Left ventricle myocardium superior (tissue), 1 donor: ENCODE measurements around the gene SLC10A2. TPM values are rescaled to one million over a fixed set of nuclear protein-coding genes. Genes with fewer than 3 reads are reported as not detected.

ENCODE experiments used
- ATAC-seq: fragments of 200-7000 bp; cut with Tn5 transposase; one replicate; pipeline ENCODE4 v1.9.1; 2020; ENCODE audit warnings: mild to moderate bottlenecking, moderate library complexity
- DNase-seq: peaks from one replicate; pipeline ENCODE4 v3.0.0-alpha.2; 2020
- intact Hi-C: fragments of 100-400 bp; cut with micrococcal nuclease; formaldehyde crosslinking; loops from one replicate; pipeline ENCODE4 v1.11.0; 2022
- total RNA-seq: library from RNA; stranded (reverse); fragmentation: NEBNext Ultra II Directional; extraction: Animal tissue kit (Norgen Biotek cat#: 25700); gene quantifications from one replicate; pipeline ENCODE4 v1.2.1, GENCODE V29; 2021
- donor health status: DM: no; HTN: yes; CAD: no; lungs with severe emphysema.

SLC10A2 gene
- total RNA-seq, 1 donor from 2014 or later = not detected

DNA sequence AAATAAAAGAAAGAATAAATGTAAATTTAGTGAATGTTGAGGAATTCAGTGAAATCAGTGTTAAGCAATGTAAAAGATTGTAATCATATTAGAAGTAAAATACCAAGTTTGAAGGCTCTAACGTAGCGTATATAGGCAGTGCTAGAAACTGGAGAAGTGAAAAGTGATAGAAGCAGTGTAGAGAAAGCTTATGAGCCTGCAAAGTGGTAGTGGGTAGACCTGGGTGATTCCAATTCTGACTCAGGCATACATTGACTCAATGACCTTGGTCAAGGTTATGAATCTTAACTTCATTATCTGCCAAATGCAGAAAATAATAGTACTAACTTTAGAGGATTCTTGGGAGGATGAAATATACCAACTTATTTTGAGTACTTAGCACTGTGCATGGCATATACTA is 4.1 kb downstream of the SLC10A2 start:
- ATAC-seq = no peak
- no peak for DNase-seq
- intact Hi-C loops = no loop called here

DNA sequence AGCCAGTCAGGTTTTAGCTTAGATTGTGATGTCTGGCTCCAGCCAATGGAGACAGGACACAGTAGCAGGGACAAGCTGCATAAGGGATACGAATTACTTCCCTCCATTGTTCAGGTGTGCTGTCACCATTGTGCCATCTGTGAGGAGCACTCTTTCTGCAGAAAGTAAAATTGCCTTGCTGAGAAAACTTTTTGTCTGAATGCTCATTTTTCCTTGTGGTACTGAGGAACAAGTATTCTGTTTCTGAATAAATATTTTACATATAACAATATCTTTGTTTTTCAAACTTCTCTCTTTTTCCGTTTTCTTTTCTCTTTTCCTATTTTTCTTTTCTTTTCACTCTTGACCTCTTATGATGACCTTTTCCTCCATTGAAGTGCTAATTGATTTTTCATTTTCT is 10.2 kb downstream of the SLC10A2 start:
- DNase-seq (no peak), ATAC-seq (no peak)
- intact Hi-C loops = no loop called here

DNA sequence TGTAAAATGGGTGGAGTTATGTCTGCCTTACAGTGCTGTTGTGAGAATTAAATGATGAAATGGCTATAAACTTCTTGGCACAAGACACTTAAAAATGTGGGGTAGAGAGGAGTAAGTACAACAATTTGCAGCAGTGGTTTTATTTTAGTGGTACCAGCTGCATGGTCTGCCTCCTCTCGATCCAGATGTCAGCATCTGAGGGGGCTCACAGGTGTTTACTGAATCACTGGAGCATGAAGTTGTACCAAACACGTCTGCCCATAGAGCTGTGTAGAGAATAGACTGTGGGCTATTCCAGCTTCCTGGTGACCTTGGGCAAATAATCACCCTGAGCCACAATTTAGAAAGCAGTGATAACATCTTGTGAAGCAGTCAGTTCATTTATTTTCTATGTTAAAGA is 11.1 kb downstream of the SLC10A2 start:
- intact Hi-C loops = no loop called here
- DNase-seq (no peak), ATAC-seq (no peak)

DNA sequence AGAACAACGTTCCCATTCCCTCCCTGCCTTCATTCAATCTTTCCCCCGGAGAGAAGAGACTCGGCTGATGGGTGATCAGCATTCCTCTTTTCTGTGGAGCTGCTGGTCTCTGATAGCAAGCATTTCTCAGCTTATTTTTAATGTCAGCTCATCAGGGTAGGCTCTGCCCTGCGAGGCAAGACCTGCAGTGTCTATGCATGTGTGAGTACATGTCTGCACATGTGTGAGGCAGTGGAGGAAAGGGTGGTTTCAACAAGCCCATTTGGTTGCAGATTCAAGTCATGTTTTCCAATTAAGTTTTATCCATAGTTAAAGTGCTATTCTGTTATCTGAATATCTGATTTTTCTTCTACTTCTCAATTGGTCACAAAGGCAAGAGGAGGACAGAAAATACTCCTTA is 19.5 kb downstream of the SLC10A2 start:
- no peak for ATAC-seq
- DNase-seq = no peak
- intact Hi-C loops = no loop called here

DNA sequence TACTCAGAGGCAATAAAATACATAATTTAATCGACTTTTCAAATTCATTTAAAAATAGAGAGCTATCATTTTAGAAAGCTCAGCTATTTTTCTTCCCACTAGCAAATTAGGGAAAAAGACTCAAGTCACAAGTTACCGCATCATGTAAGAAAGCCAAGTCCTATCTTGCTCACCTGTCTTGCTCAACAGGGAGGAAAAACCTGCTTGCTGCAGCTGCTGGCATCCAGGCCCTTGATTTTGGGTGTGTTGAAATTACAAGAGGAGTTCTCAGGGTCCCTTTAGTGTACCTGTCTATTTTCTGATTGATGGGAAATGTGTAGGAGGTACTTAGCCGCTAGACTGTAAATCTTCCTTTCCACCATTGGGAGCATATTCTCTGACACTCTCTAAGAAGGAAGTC is 22.2 kb downstream of the SLC10A2 start:
- no peak for DNase-seq
- ATAC-seq = no peak
- intact Hi-C loops = no loop called here

DNA sequence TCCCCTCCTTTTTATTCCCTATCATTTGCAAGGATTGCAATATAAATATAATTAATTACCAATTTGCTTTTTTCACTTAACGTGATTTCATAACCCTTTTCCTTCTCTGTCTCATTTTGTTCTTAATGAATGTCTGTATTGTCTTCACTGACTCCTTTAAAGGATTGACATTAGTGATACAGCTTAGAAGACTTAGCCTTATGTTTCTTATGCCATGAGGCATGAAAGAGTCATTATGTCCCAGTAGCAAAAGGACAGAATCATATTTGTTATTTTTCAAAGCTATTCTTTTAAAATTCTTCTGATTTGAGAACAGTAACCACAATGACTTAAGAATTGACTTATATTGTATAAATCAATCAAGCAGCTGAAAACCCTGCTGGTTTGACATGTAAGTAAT is 26.2 kb downstream of the SLC10A2 start:
- ATAC-seq (no peak), DNase-seq (no peak)
- intact Hi-C loops = no loop called here

DNA sequence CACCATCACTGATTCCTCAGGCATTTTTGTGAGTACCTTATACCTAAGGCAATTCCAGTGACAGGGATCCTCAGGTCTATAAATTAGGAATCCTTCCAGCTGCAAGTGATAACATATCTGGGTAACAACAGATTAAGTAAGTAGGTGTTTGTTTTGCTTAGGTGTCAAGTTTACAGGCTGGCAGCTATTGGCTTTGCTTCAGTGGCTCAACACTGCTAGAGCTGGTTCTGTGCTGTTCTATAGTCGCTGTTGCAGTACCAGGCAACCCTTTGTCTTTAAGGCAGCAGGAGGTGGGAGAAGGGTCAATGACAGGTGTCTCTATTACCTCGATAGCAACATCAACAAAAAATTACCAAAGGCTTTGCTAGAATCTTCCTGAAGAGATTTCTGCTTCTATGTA is 27.0 kb downstream of the SLC10A2 start:
- ATAC-seq = no peak
- intact Hi-C loops = no loop called here
- DNase-seq = no peak

DNA sequence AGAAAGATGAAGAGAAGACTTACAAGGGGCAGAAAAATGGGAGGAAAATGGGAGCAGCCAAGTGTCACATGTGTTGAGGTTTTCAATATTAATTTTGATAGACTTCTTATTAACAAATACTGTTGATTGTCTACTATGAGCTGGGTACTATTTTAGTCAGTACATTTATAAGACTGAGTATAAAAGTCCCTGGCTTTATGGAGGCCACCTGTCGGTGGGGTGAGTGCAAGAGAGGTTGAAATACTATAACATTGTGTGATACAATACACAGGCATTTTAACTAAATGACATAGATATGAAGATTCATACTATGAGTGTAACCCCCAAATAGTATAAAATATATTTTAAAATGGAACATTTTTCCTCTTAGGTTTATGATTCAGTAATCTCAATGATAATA is 29.9 kb downstream of the SLC10A2 start:
- ATAC-seq = no peak
- intact Hi-C loops = no loop called here
- DNase-seq = no peak

DNA sequence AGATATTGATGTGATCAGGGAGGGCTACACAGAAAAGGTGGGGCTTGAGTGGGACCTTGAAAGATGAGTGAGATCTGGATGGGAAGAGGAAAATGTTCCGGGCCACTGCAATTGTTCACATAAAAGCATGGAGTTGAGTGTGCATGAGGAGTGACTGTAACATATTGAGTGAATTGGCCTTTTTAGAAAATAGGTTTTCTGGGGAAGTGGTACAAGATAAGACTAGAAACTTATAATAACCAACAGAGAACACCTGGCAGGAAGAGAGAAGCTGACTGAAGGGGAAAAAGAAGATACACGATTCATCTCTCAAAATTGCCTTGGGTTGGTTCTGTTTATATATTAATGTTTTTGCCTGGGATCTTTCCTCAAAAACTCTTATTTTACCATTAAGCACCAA is 32.2 kb downstream of the SLC10A2 start:
- ATAC-seq = no peak

DNA sequence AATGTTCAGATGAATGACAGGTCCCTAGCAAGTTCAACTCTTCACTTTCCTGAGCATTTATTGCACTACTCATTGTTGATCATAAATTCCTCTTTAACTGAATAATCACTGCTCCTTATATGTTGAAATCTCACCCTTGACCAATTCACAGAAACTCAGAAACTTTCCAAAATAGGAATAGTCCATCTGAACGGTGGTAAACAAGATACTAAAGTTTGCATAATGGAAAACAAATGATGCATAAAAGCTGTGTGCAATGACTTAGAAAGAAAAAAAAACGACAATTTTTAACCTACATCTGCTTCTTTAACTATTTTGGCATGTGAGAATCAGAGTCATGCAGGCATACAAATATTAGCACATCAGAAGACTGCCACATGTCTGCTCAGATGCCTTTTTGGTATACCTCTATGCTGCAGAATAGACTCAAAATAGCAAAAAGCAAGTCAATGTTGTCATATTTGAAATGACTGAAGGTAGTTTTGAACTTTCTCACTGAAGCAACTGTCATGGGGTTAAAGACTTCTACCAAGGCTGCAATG is 34.8 kb downstream of the SLC10A2 start:
- no peak for DNase-seq
- intact Hi-C loops = no loop called here
- no peak for ATAC-seq

More for the DNA sequence above, 32.2 kb downstream of the SLC10A2 start:
- intact Hi-C loops = no loop called here
- no peak for DNase-seq

DNA sequence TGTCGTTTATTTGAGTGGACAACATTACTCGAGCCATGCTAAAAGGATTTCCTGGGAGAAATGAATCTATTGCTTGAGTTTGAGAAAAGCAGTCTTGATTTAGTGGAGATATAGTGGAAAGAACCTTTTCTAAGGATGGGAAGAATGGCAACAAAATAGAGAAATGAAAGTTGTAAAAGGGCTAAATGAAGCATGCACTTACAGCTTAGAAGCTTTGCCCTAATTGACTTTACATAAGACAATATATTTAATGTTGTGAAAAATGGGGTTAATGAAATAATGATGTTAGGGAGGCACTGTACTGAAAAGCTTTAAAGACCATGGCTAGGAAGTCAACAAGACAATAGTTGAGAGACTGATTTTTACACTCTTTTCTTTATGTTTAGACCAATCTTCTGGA is 35.4 kb downstream of the SLC10A2 start:
- DNase-seq = no peak
- intact Hi-C loops = no loop called here

DNA sequence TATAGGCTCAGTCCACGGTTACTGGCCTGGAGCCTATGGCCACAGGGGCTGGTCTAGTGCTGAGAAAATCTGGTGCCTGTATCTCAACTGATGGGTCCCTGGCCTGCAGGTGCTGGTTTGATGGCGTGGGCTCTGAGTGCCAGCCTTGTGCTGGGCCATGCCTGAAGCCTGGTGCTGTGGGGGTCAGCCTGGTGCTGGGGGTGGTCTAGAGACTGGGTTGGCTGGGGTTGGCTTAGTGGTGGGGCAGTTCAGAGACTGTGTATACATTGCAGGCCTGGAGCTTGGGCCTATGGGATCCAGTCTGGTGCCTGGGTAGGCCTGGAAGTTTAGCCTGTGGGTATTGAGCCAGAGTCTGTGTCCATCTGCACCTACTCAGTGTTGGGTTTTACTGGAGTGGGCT is 36.4 kb downstream of the SLC10A2 start:
- intact Hi-C loops = no loop called here
- ATAC-seq (no peak), DNase-seq (no peak)

More for the DNA sequence above, 35.4 kb downstream of the SLC10A2 start:
- no peak for ATAC-seq

DNA sequence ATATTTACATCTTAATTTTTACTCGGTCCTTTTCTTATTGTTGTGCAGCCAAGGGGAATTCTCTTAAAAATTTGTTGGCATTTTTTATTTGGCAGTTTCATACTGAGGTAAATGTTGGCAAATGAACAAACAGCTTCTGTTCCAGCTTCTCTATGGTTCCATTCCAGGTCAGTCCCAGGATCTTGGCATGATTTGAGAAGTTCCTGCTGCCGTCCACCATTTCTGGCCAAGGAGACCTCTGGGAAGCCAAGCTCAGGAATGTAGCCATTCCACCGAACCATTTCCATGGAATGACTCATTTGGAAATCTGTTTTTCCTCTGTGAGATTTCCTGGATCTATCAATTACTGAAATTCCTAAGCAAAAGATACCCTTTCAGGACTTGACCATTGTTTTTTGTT is 43.9 kb downstream of the SLC10A2 start:
- intact Hi-C loops = no loop called here
- no peak for DNase-seq
- ATAC-seq = no peak

DNA sequence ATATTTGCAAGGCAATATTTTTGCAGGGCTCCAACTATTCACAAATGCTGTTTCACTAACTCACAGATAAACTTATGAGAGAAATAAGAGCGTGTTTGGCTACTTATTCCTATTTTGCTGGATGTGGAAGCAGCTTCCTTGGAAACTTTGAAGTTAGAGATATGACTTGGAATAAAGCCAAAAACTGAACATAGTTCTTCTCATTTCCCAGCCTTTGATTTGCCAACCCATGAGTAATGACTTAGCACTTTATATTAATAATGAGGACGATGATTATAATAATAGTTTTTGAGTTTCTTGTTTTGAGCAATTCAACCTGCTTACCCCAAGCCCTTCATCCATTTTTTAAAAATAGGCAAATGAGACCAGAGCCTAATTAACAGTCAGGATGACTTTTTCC is 47.7 kb downstream of the SLC10A2 start:
- no peak for ATAC-seq
- DNase-seq = no peak
- intact Hi-C loops = no loop called here

DNA sequence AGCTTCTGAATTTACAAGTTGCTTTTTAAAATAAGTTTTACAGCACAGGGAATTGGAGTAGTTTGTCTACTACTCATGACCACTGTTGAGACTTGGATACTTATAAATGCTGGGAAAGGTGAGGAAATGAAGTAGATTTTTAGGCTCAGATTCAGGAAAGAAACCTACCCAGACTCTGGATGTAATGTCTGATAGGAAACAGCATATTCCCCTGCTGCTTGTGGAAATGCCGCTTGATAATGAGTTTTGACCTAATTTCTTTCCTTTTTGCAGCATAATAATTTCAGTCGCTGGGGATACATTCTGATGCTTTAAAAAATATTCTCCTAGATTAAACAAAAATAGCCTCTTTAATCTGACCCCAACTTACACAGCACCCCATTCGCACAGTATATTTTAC is 53.6 kb downstream of the SLC10A2 start:
- ATAC-seq (no peak), DNase-seq (no peak)
- intact Hi-C loops = no loop called here

DNA sequence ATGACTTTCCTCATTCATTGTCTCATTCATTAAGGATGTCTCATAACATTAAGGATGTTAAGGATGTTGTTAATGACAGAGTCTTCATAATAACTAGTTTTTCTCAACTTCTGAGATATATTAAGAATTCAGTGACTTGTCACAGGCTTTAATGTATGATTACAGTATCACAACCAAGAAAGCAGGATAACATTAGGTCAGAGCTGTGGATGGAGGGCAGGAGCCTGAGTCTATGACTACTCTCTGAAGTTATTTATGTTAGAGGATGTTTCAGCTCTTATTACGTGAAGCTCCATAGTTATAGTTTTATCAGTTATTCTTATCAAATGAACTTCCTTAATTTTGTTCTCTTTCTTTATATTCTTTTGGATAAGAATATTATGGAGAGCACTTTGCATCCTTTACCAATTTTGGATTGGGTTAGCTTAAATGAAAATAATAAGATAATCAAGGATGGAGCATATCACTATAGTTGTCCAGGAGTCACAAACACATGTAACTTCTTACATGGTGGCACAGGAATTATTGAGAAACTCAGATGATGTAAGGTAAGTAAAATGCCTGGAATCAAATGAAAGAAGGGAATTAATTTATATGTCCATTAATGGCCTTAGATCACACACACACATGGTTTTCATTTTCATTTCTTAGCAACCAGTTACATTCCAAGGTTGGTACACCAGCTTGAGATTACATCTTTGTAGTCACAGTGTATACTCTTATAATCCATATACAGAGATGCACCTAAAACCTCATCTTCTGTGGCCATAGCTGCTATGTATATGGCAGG is 57.0 kb downstream of the SLC10A2 start:
- no peak for DNase-seq
- ATAC-seq = no peak
- intact Hi-C loops = no loop called here

DNA sequence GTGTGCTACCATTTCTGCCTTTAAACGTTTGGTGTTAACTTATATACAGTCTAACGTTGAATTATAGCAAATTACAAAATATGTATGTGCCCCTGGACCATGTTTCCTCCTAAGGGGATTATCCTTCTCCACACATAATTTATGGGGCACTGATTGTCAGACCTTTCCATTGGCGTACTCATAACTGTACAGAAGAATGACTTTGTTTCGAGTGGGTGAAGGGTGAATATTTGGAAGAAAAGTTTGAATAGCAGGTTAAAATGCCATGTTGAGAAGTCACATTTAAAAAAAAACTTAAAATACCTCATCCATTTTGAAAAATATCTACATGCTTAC is 58.8 kb downstream of the SLC10A2 start:
- ATAC-seq = no peak
- no peak for DNase-seq
- intact Hi-C loops = no loop called here

DNA sequence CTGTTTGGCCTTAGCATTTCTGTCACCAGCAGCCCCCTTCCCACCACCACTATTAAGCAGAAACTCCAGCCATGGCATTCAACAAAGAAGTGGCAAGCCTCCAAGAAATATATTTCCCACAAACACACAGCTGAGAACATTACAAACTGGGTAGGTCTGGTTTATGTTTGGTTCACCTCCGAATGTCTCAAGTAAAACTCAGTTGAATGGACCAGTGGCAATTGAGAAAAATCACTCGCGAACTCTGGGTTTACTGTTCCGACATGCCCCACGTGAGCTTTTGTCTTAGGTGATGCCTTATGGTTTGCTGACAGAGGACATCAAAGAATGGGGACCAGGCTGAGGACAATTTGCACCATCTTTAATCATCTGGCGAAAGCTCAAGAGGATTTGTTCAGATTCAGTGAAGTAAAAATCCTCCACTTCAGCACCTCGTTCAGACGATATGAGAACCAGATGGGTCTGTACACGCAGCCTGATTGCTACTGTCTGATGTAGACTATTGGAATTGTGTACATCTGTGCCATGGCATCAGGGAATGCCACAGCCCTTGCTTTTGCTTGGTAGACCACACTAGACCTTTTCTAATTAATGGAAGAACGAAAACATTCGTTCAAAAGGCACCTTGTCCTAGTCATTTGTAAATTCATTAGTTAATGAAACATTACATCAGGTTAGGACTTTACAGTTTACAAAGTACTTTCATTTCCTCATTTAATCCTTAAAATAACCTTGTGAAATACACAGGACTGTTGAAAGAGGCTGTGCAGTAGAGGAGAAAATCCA is 59.4 kb downstream of the SLC10A2 start:
- ATAC-seq (peak; percentile 90), DNase-seq (no peak)

DNA sequence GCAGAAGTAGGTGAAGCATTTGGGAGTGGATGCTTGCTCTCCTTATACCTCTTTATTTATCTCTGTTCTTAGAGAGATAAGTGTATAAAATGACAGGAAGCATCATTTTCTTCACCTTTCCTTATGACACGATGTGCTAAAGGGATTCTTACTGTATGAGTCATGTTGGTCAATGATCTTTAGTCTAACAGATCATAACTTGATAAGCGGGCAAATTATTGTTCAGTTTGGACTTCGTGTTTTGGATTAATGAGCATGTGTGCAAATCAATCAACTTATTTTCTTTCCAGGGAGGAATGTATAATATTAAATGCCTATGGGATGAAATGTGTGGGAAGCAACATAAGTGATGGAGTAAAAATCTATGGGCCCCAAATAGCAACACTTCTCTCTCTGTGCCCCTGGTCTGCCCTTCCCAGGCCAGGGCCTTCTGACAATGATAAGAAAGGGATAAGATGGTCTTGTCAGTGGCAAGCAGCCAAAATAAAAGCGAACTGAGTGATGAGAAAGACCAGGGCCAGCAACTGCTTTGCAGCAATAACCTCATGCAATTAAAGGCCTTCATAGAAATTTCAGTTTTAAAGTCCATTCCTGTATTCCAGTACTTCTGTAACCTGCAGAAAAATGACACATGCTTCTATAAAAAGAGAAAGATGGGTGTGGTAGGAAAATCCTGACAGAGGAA is 61.4 kb downstream of the SLC10A2 start:
- ATAC-seq (peak; percentile 81), DNase-seq (no peak)
- intact Hi-C loops = no loop called here

More for the DNA sequence above, 59.4 kb downstream of the SLC10A2 start:
- intact Hi-C loops = no loop called here

DNA sequence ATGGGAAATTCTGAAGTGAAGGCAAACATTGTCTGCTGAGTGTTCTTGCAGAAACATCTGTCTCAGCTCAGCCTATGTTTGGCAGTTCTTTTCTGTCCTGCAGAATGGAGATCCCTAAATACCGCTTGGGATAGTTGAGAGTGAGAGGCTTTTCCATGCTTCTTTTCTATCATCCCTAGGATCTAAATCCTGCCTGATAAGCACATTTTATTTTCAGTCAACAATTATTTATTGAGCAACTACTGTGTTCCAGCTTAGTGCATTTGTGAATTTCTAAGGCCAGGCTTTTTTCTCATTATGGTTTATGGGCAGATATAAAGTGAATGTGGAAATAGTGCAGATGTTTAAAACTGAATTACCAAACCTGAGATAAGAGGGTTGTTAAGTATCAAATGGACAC is 62.6 kb downstream of the SLC10A2 start:
- intact Hi-C loops = no loop called here
- DNase-seq = no peak
- no peak for ATAC-seq
